ENCODE data around the gene PRKRIP1. TPM values are rescaled to one million over a fixed set of nuclear protein-coding genes. Genes with fewer than 3 reads are reported as not detected.

PRKRIP1 gene
- total and polyA plus RNA-seq, 5 donors from 2014 or later, result 12.3 to 47.7 (median 15.4) TPM

Other genes starting within 250 kb of the PRKRIP1 start
- 0.89 TPM for gene SH2B2, start 109.5 kb upstream of the PRKRIP1 start, total RNA-seq
- gene SH2B2, start 109.5 kb upstream of the PRKRIP1 start, polyA plus RNA-seq, result under 1 TPM; 0.24 to 0.94 (median 0.48) TPM
- gene SPDYE6, start 39.9 kb upstream of the PRKRIP1 start, total RNA-seq, result not detected
- under 1 TPM in 2 of 4 donors, not detected in 2; 0.16 to 0.22 TPM for gene SPDYE6, start 39.9 kb upstream of the PRKRIP1 start, polyA plus RNA-seq
- 14.6 TPM for gene ORAI2, start 37.2 kb downstream of the PRKRIP1 start, total RNA-seq
- gene ORAI2, start 37.2 kb downstream of the PRKRIP1 start, polyA plus RNA-seq, result 10 to 100 TPM; 15.8 to 26.6 (median 17.7) TPM
- 7.4 TPM for gene ALKBH4, start 68.5 kb downstream of the PRKRIP1 start, total RNA-seq
- gene ALKBH4, start 68.5 kb downstream of the PRKRIP1 start, polyA plus RNA-seq, result 10 to 100 TPM; 18.4 to 20.6 (median 19.4) TPM
- gene LRWD1, start 68.6 kb downstream of the PRKRIP1 start, total RNA-seq, result 12.9 TPM
- gene LRWD1, start 68.6 kb downstream of the PRKRIP1 start, polyA plus RNA-seq, result 10 to 100 TPM; 12.4 to 15.3 (median 13.7) TPM
- gene POLR2J, start 82.6 kb downstream of the PRKRIP1 start, total RNA-seq, result 39.1 TPM
- 100 to 1,000 TPM in 3 of 4 donors, 10 to 100 TPM in 1; 73.9 to 109 (median 104) TPM for gene POLR2J, start 82.6 kb downstream of the PRKRIP1 start, polyA plus RNA-seq
- 32.4 TPM for gene RASA4B, start 121.4 kb downstream of the PRKRIP1 start, total RNA-seq
- 10 to 100 TPM in 1 of 4 donors, 1 to 10 TPM in 3; 8.0 to 14.2 (median 9.3) TPM for gene RASA4B, start 121.4 kb downstream of the PRKRIP1 start, polyA plus RNA-seq
- gene UPK3BL2, start 147.3 kb downstream of the PRKRIP1 start, total RNA-seq, result 98.1 TPM
- gene UPK3BL2, start 147.3 kb downstream of the PRKRIP1 start, polyA plus RNA-seq, result 1 to 10 TPM in 3 of 4 donors, under 1 TPM in 1; 0.86 to 3.3 (median 1.5) TPM
- 0.39 TPM for gene SPDYE2, start 154.9 kb downstream of the PRKRIP1 start, total RNA-seq
- gene SPDYE2, start 154.9 kb downstream of the PRKRIP1 start, polyA plus RNA-seq, result under 1 TPM; 0.19 to 0.66 (median 0.47) TPM
- gene POLR2J3, start 176.2 kb downstream of the PRKRIP1 start, total RNA-seq, result 214 TPM
- gene POLR2J3, start 176.2 kb downstream of the PRKRIP1 start, polyA plus RNA-seq, result 10 to 100 TPM; 19.9 to 33.7 (median 27.9) TPM
- gene RASA4, start 220.4 kb downstream of the PRKRIP1 start, total RNA-seq, result 67.5 TPM
- 10 to 100 TPM; 17.7 to 24.2 (median 19.3) TPM for gene RASA4, start 220.4 kb downstream of the PRKRIP1 start, polyA plus RNA-seq
- 119 TPM for gene UPK3BL1, start 246.4 kb downstream of the PRKRIP1 start, total RNA-seq
- 10 to 100 TPM in 3 of 4 donors, 1 to 10 TPM in 1; 9.7 to 32.6 (median 21.9) TPM for gene UPK3BL1, start 246.4 kb downstream of the PRKRIP1 start, polyA plus RNA-seq